Measurements from ENCODE around the gene PPP1R1C.

PPP1R1C gene

DNA sequence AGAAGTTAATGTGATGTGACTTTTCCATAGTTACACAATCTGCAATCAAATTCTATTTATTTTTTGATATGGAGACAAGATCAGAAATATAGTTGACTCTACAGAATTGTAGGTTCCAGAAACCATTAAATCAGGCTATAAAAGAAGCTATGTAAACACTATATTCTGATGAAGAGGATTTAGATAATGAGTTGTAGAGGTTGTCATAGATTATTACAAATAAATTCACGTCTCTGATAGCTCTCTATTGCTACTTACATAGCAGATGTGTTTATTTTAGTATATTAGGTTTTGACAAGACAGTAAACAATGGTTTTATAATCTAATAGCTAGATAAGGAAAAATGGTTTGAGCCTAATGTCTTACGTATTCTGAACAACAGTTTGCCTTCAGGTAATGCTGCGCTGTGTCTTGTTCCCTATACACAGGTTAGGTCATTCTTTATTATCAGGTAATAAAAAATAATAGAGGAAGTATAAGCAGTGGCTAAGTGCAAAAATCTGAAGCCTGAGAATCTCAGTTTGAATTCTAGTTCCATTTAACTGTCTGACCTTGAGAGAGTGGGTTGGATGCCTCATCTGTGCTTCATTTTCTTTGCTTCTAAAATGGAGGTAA is 93.4 kb downstream of the PPP1R1C start:
- no peak overlapping the region for H3K4me3 ChIP-seq (ENCODE audit: control insufficient read depth, low read depth, low read length)
- DNase-seq (ENCODE audit: low read depth), result no peak
- TF ChIP-seq, protein P1, sequence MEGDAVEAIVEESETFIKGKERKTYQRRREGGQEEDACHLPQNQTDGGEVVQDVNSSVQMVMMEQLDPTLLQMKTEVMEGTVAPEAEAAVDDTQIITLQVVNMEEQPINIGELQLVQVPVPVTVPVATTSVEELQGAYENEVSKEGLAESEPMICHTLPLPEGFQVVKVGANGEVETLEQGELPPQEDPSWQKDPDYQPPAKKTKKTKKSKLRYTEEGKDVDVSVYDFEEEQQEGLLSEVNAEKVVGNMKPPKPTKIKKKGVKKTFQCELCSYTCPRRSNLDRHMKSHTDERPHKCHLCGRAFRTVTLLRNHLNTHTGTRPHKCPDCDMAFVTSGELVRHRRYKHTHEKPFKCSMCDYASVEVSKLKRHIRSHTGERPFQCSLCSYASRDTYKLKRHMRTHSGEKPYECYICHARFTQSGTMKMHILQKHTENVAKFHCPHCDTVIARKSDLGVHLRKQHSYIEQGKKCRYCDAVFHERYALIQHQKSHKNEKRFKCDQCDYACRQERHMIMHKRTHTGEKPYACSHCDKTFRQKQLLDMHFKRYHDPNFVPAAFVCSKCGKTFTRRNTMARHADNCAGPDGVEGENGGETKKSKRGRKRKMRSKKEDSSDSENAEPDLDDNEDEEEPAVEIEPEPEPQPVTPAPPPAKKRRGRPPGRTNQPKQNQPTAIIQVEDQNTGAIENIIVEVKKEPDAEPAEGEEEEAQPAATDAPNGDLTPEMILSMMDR (conservative IDR thresholded peaks at IDR 0.05; ENCODE audit: control insufficient read depth, insufficient read depth, low read depth, low read length), result no peak

DNA sequence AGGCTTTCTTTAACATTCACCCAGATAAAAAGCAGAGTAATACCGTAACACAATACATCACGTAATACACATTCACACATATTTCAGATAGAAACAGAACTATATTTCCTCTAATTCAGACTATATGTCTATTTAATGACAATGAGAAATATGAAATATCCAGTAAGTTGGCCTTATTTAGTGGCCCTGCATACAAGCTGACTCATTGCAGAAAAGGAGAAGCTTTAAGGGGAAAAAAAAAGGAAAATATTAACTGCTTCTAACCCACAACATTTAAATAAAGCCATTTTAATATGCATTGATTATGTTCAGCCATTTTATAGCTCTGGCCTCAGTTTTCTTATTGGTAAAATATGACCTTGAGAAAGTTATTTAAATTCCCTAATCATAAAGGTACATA is 94.8 kb downstream of the PPP1R1C start:
- TF ChIP-seq, protein P1 (conservative IDR thresholded peaks at IDR 0.05; ENCODE audit: control insufficient read depth, insufficient read depth, low read depth, low read length), result no peak
- no peak for DNase-seq (ENCODE audit: low read depth)
- H3K4me3 ChIP-seq (ENCODE audit: control insufficient read depth, low read depth, low read length), result no peak overlapping the region

DNA sequence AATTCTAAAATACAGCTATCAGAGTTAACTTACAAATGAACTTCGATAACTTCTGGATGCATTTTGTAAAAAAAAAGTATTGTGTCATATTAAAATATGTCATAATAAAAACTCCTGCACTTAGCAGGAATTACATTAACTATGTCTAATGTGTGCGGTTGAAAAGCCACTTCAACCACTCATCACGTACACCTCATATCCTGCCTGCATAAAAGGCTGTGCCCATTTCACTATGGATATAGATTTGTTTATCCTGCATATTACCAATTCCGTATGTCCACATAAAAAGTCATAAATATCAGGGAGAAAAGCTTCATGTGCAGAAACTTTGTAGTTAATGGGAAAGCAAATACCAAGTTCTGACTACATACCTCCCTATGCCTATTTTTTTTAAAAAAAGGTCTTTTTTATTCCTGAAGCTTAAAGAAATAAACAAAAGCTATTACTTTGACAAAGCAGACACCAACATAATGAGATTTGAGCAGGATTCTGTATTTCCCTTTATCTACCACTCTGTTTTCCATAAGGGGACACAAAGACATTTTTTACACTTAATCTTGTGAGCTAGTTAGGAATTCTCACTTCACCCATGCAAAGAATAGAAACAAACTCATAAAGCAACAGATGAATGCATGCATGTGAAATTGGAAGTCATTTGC is 96.1 kb downstream of the PPP1R1C start:
- H3K4me3 ChIP-seq (ENCODE audit: control insufficient read depth, low read depth, low read length), result no peak overlapping the region
- TF ChIP-seq, protein P1 (conservative IDR thresholded peaks at IDR 0.05; ENCODE audit: control insufficient read depth, insufficient read depth, low read depth, low read length), result no peak
- no peak for DNase-seq (ENCODE audit: low read depth)

DNA sequence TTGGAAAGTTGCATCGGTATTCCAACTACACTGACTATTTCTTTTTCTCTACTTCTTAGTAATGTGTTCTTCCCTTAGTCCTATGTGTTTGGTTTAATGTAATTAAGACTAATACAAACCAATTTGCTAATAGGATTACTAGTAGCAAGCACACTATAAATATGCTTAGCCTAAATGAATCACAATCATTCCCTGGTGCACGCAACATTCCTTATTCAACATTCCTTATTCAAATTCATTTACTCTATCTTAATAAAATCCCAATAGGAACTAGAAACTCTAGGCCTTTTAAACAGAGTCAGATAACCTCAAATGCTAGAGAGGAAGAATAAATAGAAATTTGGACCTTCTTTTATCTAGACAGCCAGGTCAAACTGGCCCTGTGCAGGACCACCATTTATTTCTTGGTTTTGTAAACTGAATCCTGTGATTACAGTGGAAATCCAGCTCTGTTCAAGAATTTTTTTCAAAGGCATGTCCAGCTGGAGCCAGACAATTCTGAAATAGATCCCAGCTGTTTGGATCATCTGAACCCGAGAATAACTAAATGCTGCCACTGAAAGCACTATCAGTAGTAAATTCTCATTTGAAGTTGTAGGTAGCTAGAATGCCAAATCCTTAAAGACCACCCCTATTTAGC is 103.1 kb downstream of the PPP1R1C start:
- H3K4me3 ChIP-seq (ENCODE audit: control insufficient read depth, low read depth, low read length), result no peak overlapping the region
- TF ChIP-seq, protein P1 (conservative IDR thresholded peaks at IDR 0.05; ENCODE audit: control insufficient read depth, insufficient read depth, low read depth, low read length), result no peak
- DNase-seq (ENCODE audit: low read depth), result no peak

DNA sequence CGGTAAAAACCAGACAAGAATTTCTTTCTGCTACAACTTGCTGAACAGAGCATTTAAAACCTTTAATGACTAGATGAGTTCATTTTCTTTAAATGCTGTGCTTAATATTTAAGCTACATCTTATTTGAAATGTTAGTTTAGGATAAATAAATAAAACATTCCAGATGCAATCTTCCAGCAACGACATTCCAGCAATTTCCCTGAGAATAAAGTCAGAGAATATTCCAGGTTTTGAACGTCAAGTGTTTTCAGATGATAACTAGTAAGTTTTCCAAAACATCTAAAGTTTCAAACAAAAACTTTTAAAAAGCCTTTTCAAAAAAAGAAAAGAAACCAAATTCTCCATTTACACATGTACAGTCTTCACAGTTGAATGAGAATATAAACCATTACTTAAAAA is 104.8 kb downstream of the PPP1R1C start:
- H3K4me3 ChIP-seq (ENCODE audit: control insufficient read depth, low read depth, low read length), result no peak overlapping the region
- no peak for DNase-seq (ENCODE audit: low read depth)
- TF ChIP-seq, protein P1 (conservative IDR thresholded peaks at IDR 0.05; ENCODE audit: control insufficient read depth, insufficient read depth, low read depth, low read length), result no peak

DNA sequence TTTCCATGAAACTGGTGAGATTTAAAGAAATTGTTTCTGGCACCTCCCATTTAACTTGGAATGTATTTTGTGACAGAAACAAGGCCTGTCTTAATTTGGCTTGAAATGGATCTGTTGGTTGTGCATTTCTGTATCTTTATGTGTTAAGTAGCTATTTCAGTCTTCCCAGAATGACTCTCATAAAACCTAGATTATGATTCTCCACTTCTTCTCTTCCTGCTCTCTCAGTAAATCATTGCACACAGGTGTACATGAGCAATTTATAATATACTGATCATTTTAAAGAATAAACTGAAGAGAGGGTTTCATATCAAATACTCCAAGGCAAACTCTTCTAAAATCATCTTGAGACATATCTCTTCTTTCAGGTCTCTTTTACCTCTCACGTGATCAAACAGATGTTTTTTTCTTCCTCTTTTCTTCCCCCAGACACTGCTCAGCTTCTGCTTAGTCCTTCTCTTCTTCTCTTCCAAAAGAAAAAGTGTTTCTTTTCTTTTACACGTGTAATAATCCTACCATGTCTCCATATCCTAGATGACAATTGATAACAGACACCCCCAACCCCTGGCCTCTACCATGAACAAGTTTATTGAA is 112.0 kb downstream of the PPP1R1C start:
- H3K4me3 ChIP-seq (ENCODE audit: control insufficient read depth, low read depth, low read length), result no peak overlapping the region
- DNase-seq (ENCODE audit: low read depth), result no peak
- TF ChIP-seq, protein P1 (conservative IDR thresholded peaks at IDR 0.05; ENCODE audit: control insufficient read depth, insufficient read depth, low read depth, low read length), result no peak

Measured in fibroblast of mammary gland (primary cell).